Psoas muscle (tissue), 8 donors: Measurements from ENCODE around the gene FGF11. TPM values are rescaled to one million over a fixed set of nuclear protein-coding genes. Genes with fewer than 3 reads are reported as not detected.

Experiments used
- ATAC-seq, 4 donors: fragments of 200-7000 bp; cut with Tn5 transposase; one replicate each; pipeline ENCODE4 v1.9.1; 2020; ENCODE audit warnings: moderate library complexity in 3 of 4, mild to moderate bottlenecking in 2 of 4
- DNase-seq, 2 donors: peaks; one replicate each; pipeline ENCODE4 v3.0.0-alpha.2; 2020
- H3K27ac ChIP-seq: fragments of 200-600 bp; one replicate; pipeline ENCODE4 v1.8.0; 2022
- H3K27me3 ChIP-seq, 3 donors: fragments of 200-600 bp in 1 of 3; one replicate each; pipeline versions ENCODE4 v1.6.1 to v1.8.0; 2013 to 2022; ENCODE audit warnings: low read length in 2 of 3, mild to moderate bottlenecking in 2 of 3, moderate library complexity in 1 of 3; ENCODE audit not compliant: insufficient read depth in 3 of 3
- H3K36me3 ChIP-seq, 2 donors: fragments of 200-600 bp in 1 of 2; one replicate each; pipeline versions ENCODE4 v1.6.1 to v1.8.0; 2013 to 2022; ENCODE audit warnings: low read depth in 1 of 2, mild to moderate bottlenecking in 1 of 2, moderate library complexity in 1 of 2; ENCODE audit not compliant: insufficient read depth in 1 of 2
- H3K4me1 ChIP-seq: fragments of 200-600 bp; one replicate; pipeline ENCODE4 v1.8.0; 2022
- H3K4me3 ChIP-seq: fragments of 200-600 bp; one replicate; pipeline ENCODE4 v1.8.0; 2022; ENCODE audit warnings: mild to moderate bottlenecking
- H3K9me3 ChIP-seq: fragments of 200-600 bp; one replicate; pipeline ENCODE4 v1.8.0; 2022
- CTCF ChIP-seq: fragments of 200-600 bp; IDR thresholded peaks from one replicate; pipeline ENCODE4 v1.8.0; 2022; ENCODE audit warnings: antibody characterized with exemption
- WGBS, 3 donors: extraction: QIAGEN DNeasy Blood & Tissue Kit; methylation state at CpG; one replicate each; pipeline versions ENCODE4 v1.1.6 to v1.1.7; 2013; 5-methylcytosine and 5-hydroxymethylcytosine counted together
- intact Hi-C, 2 donors: fragments of 100-400 bp; cut with DNase I; formaldehyde crosslinking; loops; one replicate each; pipeline versions ENCODE4 v1.11.0 to v1.14.2; 2022
- polyA plus RNA-seq, 3 donors: library from polyadenylated mRNA; stranded (reverse); fragments of 200-250 nt; gene quantifications; one replicate each; pipeline ENCODE4 v1.2.3, GENCODE V29; 2013
- total RNA-seq, 4 donors: library from RNA; stranded (reverse); fragmentation: NEBNext Ultra II Directional in 2 of 4; extraction: Animal tissue kit (Norgen Biotek cat#: 25700) in 2 of 4; gene quantifications; one replicate each; pipeline versions ENCODE4 v1.2.1 to v1.2.4, GENCODE V29; 2021 to 2023
- donor health status: healthy with polysubstance abuse.
- donor health status: DM: no; HTN: no; CAD: no; lungs with moderate emphysema.
- donor health status: Bipolar disorder and iron deficiency.
- donor health status: healthy.
- donor health status: DM: yes; HTN: yes; CAD: no.
- donor health status: DM: no; HTN: no; CAD: no.
- donor health status: DM: no; HTN: no; CAD: no.
- donor health status: DM: yes; HTN: yes; CAD: no.

FGF11 gene
- total and polyA plus RNA-seq, 7 donors: 2.0 to 21.1 (median 4.4) TPM

DNA sequence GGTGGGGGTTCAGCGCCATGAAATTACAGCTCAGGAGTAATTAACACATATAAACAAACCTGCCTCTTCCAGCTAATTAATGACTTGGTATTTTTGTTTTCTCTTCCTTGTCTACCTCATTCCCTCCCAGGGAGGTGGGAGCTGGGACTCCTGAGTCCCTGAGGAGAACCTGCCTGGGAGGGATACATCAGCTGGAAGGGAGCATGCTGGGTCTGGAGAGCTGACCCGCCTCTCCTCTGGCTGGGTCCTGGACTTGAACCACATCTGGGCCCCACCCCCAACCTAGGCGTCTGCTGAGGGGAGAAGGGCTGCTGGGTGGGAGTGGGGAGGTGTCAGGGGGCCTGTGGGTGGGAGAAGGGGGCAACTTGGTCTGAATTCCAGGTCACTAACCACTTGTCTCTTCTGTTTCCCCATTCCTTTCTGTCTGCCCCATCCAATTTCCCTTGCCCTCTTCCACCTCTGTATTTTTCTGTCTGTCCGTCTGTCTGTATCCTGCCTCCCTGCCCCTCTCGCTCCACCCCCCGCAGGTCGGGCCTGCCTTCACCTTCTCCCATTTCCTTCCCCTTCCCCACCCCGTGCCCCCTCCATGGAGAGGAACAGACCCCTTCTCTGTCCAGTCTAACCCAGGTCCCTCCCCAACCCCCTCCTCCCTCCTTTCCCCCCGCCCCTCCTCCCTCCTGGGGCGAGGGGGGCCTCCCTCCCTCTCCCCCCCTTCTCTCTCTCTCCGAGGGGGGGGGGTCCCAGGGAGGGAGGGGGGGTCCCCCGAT is 31.6 kb upstream of the FGF11 start, which contains the start of gene NLGN2:
Gene NLGN2 (plus strand): TSS at position 361 of the 767 bp plus-strand sequence. CDS start 411 bp downstream, outside the sequence.
- no peak for ATAC-seq
- Histone ChIP-seq H3K9me3 (no peaks in the 10 kb centered on the region), H3K27ac (no peak within 1 kb of the TSS), H3K4me1 (peaks cover 5% of the 10 kb centered on the region), H3K4me3 (no peak within 1 kb of the TSS), H3K27me3 (no peaks in the 10 kb centered on the region), H3K36me3 (no peaks in the 10 kb centered on the region)
- 62 to 76% (median 68%) methylated on average over 8 to 11 of the region's 12 CpGs for WGBS, 3 donors
- intact Hi-C loops: no loop called here
- TF ChIP-seq CTCF: no peak
- no peak for DNase-seq

DNA sequence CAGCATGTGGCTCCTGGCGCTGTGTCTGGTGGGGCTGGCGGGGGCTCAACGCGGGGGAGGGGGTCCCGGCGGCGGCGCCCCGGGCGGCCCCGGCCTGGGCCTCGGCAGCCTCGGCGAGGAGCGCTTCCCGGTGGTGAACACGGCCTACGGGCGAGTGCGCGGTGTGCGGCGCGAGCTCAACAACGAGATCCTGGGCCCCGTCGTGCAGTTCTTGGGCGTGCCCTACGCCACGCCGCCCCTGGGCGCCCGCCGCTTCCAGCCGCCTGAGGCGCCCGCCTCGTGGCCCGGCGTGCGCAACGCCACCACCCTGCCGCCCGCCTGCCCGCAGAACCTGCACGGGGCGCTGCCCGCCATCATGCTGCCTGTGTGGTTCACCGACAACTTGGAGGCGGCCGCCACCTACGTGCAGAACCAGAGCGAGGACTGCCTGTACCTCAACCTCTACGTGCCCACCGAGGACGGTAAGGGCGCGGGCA is 31.0 kb upstream of the FGF11 start:
- ATAC-seq (no peak), DNase-seq (no peak)
- TF ChIP-seq CTCF: no peak
- Histone ChIP-seq H3K36me3 (no peaks in the 10 kb centered on the region), H3K4me3 (no peak overlapping the region), H3K27me3 (no peaks in the 10 kb centered on the region), H3K4me1 (no peaks in the 10 kb centered on the region), H3K27ac (no peak overlapping the region), H3K9me3 (no peaks in the 10 kb centered on the region)
- intact Hi-C loops: no loop called here
- WGBS, 3 donors: 80 to 89% (median 80%) methylated on average over 41 to 58 of the region's 58 CpGs

DNA sequence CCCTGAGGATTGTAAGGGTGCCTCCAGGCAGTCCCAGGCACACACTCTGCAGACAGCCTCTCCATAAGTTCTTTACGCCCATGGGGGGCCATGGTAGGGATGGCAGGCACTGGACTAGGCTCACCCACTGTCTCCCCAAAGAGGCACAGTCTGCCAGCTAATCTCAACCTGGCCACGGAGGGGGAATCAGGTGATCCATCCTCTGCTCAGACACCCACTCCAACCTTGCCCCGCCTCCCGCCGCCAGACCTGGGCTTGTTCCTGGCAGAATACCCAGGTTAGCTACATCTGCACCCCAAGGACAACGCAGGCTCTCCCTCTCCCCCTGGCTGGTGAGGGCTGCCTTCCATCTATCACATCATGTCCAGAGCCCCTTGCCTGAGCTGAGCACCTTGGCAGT is 30.4 kb upstream of the FGF11 start:
- H3K27ac ChIP-seq: no peak overlapping the region
- H3K36me3 ChIP-seq: no peaks in the 10 kb centered on the region
- H3K4me1 ChIP-seq: no peaks in the 10 kb centered on the region
- DNase-seq (no peak), ATAC-seq (no peak)
- H3K27me3 ChIP-seq: no peaks in the 10 kb centered on the region
- intact Hi-C loops: no loop called here
- no peak overlapping the region for H3K4me3 ChIP-seq
- 74 to 86% (median 86%) methylated on average over 5 to 6 of the region's 6 CpGs for WGBS, 3 donors
- no peaks in the 10 kb centered on the region for H3K9me3 ChIP-seq
- no peak for TF ChIP-seq CTCF

- intact Hi-C loops: no loop called here
- peaks cover 0 to 3% of the 10 kb centered on the region in 2 donors for H3K36me3 ChIP-seq
- H3K27me3 ChIP-seq: no peaks in the 10 kb centered on the region
- TF ChIP-seq CTCF: no peak
- H3K4me3 ChIP-seq: no peak overlapping the region
- DNase-seq: no peak
- no peak overlapping the region for H3K27ac ChIP-seq
- ATAC-seq: no peak
- H3K9me3 ChIP-seq: no peaks in the 10 kb centered on the region
- no peaks in the 10 kb centered on the region for H3K4me1 ChIP-seq
- WGBS, 3 donors: 90 to 94% (median 93%) methylated on average over 6 of the region's 6 CpGs
These were observed 29.6 kb upstream of the FGF11 start for GRCh38 chr17:7409716-7410115.
